Endothelial cell of umbilical vein (primary cell): ENCODE measurements around the gene SLC24A3. TPM values are rescaled to one million over a fixed set of nuclear protein-coding genes. Genes with fewer than 3 reads are reported as not detected.

Source experiments
- BruUV-seq: library from RNA; stranded (reverse); fragments of 400-500 nt; replicated peaks from 2 replicates; lab custom pipeline; 2021; lab: Mats Ljungman, UMichigan
- CTCF ChIA-PET: fragments of 300-600, 350-600 bp; sonication (Branson Sonifier 250); formaldehyde crosslinking; loops from one replicate; lab custom pipeline; 2021; ENCODE audit warnings: antibody characterized with exemption, inconsistent platforms; lab: Charles Lee
- POLR2A ChIA-PET: fragments of 300-600, 350-600 bp; sonication (Branson Sonifier 250); formaldehyde crosslinking; loops from one replicate; lab custom pipeline; 2021; ENCODE audit warnings: antibody characterized with exemption, inconsistent platforms; lab: Charles Lee
- DNase-seq: peaks from one replicate; pipeline ENCODE4 v3.0.0-alpha.2; 2011; ENCODE audit warnings: low read depth, low spot score
- FAIRE-seq: peaks from 2 replicates; lab custom pipeline; 2011; peaks lifted over from hg19 to GRCh38; lab: Jason Lieb, UNC
- H2AFZ ChIP-seq: 2 replicates; pipeline ENCODE4 v1.6.0; 2012; ENCODE audit warnings: low read depth, low read length, control low read depth, inconsistent platforms
- H3K27ac ChIP-seq: 2 replicates; pipeline ENCODE4 v1.5.1; 2011; ENCODE audit warnings: low read depth, mild to moderate bottlenecking, control low read depth, low read length, moderate library complexity; ENCODE audit not compliant: insufficient read depth
- H3K27me3 ChIP-seq, 2 experiments: 2 replicates each; pipeline versions ENCODE4 v1.6.0 to v1.6.1; 2011; ENCODE audit warnings: low read length in 2 of 2, mixed read lengths in 1 of 2; ENCODE audit not compliant: control insufficient read depth in 2 of 2, insufficient read depth in 2 of 2
- H3K36me3 ChIP-seq, 2 experiments: 2 replicates in 1 of 2; 3 replicates in 1 of 2; pipeline ENCODE4 v1.5.1; 2011; ENCODE audit warnings: low read length in 2 of 2, mild to moderate bottlenecking in 1 of 2, moderate library complexity in 1 of 2; ENCODE audit not compliant: control insufficient read depth in 2 of 2, insufficient read depth in 2 of 2; ENCODE audit errors: extremely low read depth in 1 of 2
- H3K4me1 ChIP-seq: 3 replicates; pipeline ENCODE4 v1.5.1; 2011; ENCODE audit warnings: mild to moderate bottlenecking, low read length; ENCODE audit not compliant: control insufficient read depth, insufficient read depth; ENCODE audit errors: extremely low read depth
- H3K4me2 ChIP-seq: 2 replicates; pipeline ENCODE4 v1.6.1; 2011; ENCODE audit warnings: low read length, control low read depth, mixed read lengths; ENCODE audit not compliant: insufficient read depth
- H3K4me3 ChIP-seq, 3 experiments: fragments of 200-600 bp in 1 of 3; sonication (generic), shearing (Covaris generic) in 1 of 3; replicated peaks in 1 of 3; 2 replicates each; pipeline ENCODE4 v1.5.1; 2011 to 2016; ENCODE audit warnings: control low read depth in 3 of 3, low read length in 3 of 3, mild to moderate bottlenecking in 2 of 3, inconsistent platforms in 1 of 3, low read depth in 1 of 3, moderate library complexity in 1 of 3; ENCODE audit not compliant: insufficient read depth in 1 of 3
- H3K79me2 ChIP-seq: 2 replicates; pipeline ENCODE4 v1.6.0; 2012; ENCODE audit warnings: low read length, inconsistent platforms; ENCODE audit not compliant: control insufficient read depth, insufficient read depth
- H3K9ac ChIP-seq: replicated peaks from 2 replicates; pipeline ENCODE3; 2011; ENCODE audit warnings: low read length, control low read depth; ENCODE audit not compliant: insufficient read depth; ENCODE audit errors: extremely low read depth
- H3K9me1 ChIP-seq: replicated peaks from 3 replicates; pipeline ENCODE4 v1.6.0; 2011; ENCODE audit warnings: mild to moderate bottlenecking, low read length; ENCODE audit not compliant: control insufficient read depth, insufficient read depth; ENCODE audit errors: extremely low read depth
- H3K9me3 ChIP-seq: replicated peaks from 2 replicates; pipeline ENCODE4 v1.5.1; 2012; ENCODE audit warnings: low read length, inconsistent platforms; ENCODE audit not compliant: control insufficient read depth, insufficient read depth
- H4K20me1 ChIP-seq: replicated peaks from 2 replicates; pipeline ENCODE3; 2011; ENCODE audit warnings: mild to moderate bottlenecking, low read length; ENCODE audit not compliant: control insufficient read depth, insufficient read depth; ENCODE audit errors: extremely low read depth
- CTCF ChIP-seq, 2 donors: IDR thresholded peaks; 1 replicate in 1 of 2; 2 replicates in 1 of 2; pipeline ENCODE4 v1.5.1; 2011; ENCODE audit warnings: low read length in 2 of 2, mild to moderate bottlenecking in 2 of 2, moderate library complexity in 2 of 2, control low read depth in 1 of 2, inconsistent platforms in 1 of 2, low read depth in 1 of 2; ENCODE audit not compliant: insufficient read depth in 1 of 2; ENCODE audit errors: extremely low read depth in 1 of 2
- EZH2 ChIP-seq: IDR thresholded peaks from 2 replicates; pipeline ENCODE4 v1.6.1; 2012; ENCODE audit warnings: borderline replicate concordance, low read depth, mild to moderate bottlenecking, moderate library complexity, low read length, inconsistent platforms; ENCODE audit not compliant: severe bottlenecking
- FOS ChIP-seq: IDR thresholded peaks from 2 replicates; pipeline ENCODE4 v1.6.1; 2011; ENCODE audit warnings: mild to moderate bottlenecking, low read length, moderate library complexity, borderline replicate concordance; ENCODE audit not compliant: insufficient read depth
- GATA2 ChIP-seq: IDR thresholded peaks from 2 replicates; pipeline ENCODE4 v1.7.0; 2011; ENCODE audit warnings: low read depth, mild to moderate bottlenecking, moderate library complexity, mixed read lengths, low read length; ENCODE audit not compliant: insufficient read length, insufficient read depth
- JUN ChIP-seq: IDR thresholded peaks from 2 replicates; pipeline ENCODE4 v1.6.1; 2011; ENCODE audit warnings: borderline replicate concordance, low read depth; ENCODE audit not compliant: insufficient read length, insufficient read depth
- MAX ChIP-seq: IDR thresholded peaks from 2 replicates; pipeline ENCODE4 v1.6.1; 2011; ENCODE audit not compliant: insufficient read depth, insufficient read length
- MYC ChIP-seq: IDR thresholded peaks from one replicate; pipeline ENCODE4 v1.6.1; 2011; ENCODE audit warnings: mild to moderate bottlenecking, low read depth, low read length
- POLR2A ChIP-seq: IDR thresholded peaks from 2 replicates; pipeline ENCODE4 v1.6.1; 2012; ENCODE audit warnings: low read depth, mild to moderate bottlenecking, control low read depth, low read length
- POLR2AphosphoS5 ChIP-seq: IDR thresholded peaks from 2 replicates; pipeline ENCODE4 v1.6.1; 2012; ENCODE audit warnings: low read depth, mild to moderate bottlenecking, control low read depth, low read length, moderate library complexity; ENCODE audit not compliant: insufficient read depth
- dilution Hi-C: fragments of 300-500 bp; cut with MboI; formaldehyde crosslinking; loops from one replicate; pipeline ENCODE4 v1.15.0; 2019; ENCODE audit warnings: low sequenced_read_pairs; ENCODE audit not compliant: extremely low pct_ligation_motif_present
- intact Hi-C: fragments of 100-400 bp; cut with micrococcal nuclease; formaldehyde crosslinking; loops from one replicate; pipeline ENCODE4 v1.10.0; 2022
- polyA plus RNA-seq, 4 experiments: library from polyadenylated mRNA; depleted of rRNA in 3 of 4; stranded (reverse) in 3 of 4; unstranded in 1 of 4; fragments of >200 nt; gene quantifications; 2 replicates each; pipeline versions ENCODE4 v1.2.1 to v1.2.3, GENCODE V29; 2011 to 2012; ENCODE audit warnings: missing spikeins in 1 of 4
- total RNA-seq: library from RNA; stranded (reverse); gene quantifications from 2 replicates; pipeline ENCODE4 v1.2.3, GENCODE V29; 2021

Gene SLC24A3
- total and polyA plus RNA-seq, 2 donors (not counting 3 experiments of a cell fraction or from before 2014, with no cell fraction given), result not detected

GRCh38 chr20:19440660-19441527 is 228.5 kb downstream of the SLC24A3 start:
- Histone ChIP-seq H3K4me2 (no peak overlapping the region), H3K9me3 (no peaks in the 10 kb centered on the region), H3K9ac (no peak overlapping the region), H3K27ac (no peak overlapping the region), H3K4me3 (no peak overlapping the region), H3K79me2 (no peaks in the 10 kb centered on the region), H3K9me1 (no peaks in the 10 kb centered on the region), H3K36me3 (no peaks in the 10 kb centered on the region), H4K20me1 (no peaks in the 10 kb centered on the region), H3K4me1 (no peaks in the 10 kb centered on the region), H2AFZ (no peak overlapping the region), H3K27me3 (no peaks in the 10 kb centered on the region)
- FAIRE-seq (no peak), DNase-seq (no peak)
- ChIA-PET POLR2A (no interaction called here), CTCF (no interaction called here)
- intact Hi-C loops (no loop called here), dilution Hi-C loops (no loop called here)
- TF ChIP-seq JUN (no peak), EZH2 (no peak), FOS (no peak), MAX (no peak), POLR2A (no peak), MYC (no peak), GATA2 (no peak), CTCF (IDR thresholded peaks at IDR 0.05; ENCODE audit: extremely low read depth in 1 of 2, insufficient read depth in 1 of 2, low read depth in 1 of 2, low read length in 2 of 2) (no peak), POLR2AphosphoS5 (no peak)
- no TSS peak for BruUV-seq
